ENCODE results near the gene OR51S1.

GRCh38 chr11:4865855-4866254 lies 16.8 kb upstream of the OR51S1 start:
- no peak for TF ChIP-seq TAF1 (IDR thresholded peaks at IDR 0.05; ENCODE audit: borderline replicate concordance, low read depth, low read length)
- TF ChIP-seq POLR2AphosphoS5 (IDR thresholded peaks at IDR 0.05; ENCODE audit: low read depth, low read length), result no peak
- TF ChIP-seq POLR2A (IDR thresholded peaks at IDR 0.05; ENCODE audit: low read depth, low read length), result no peak
